Glutamatergic neuron (in vitro differentiated cells): Measurements from ENCODE around the gene SCN4A. TPM values are rescaled to one million over a fixed set of nuclear protein-coding genes. Genes with fewer than 3 reads are reported as not detected.

Experiments
- DNase-seq: peaks from one replicate; pipeline ENCODE4 v3.0.0; 2022
- H3K27ac Mint-ChIP-seq: one replicate; pipeline ENCODE4 v1.8.0; 2020; ENCODE audit warnings: mild to moderate bottlenecking, mixed read lengths, inconsistent platforms; ENCODE audit not compliant: unreplicated experiment
- H3K27me3 Mint-ChIP-seq: one replicate; pipeline ENCODE4 v1.8.0; 2020; ENCODE audit warnings: mild to moderate bottlenecking, moderate library complexity, mixed read lengths, inconsistent platforms; ENCODE audit not compliant: unreplicated experiment
- H3K36me3 Mint-ChIP-seq: one replicate; pipeline ENCODE4 v1.8.0; 2020; ENCODE audit warnings: mild to moderate bottlenecking, mixed read lengths, inconsistent platforms; ENCODE audit not compliant: unreplicated experiment
- H3K4me1 Mint-ChIP-seq: one replicate; pipeline ENCODE4 v1.8.0; 2020; ENCODE audit warnings: mild to moderate bottlenecking, low read depth, mixed read lengths, inconsistent platforms; ENCODE audit not compliant: unreplicated experiment
- H3K4me3 Mint-ChIP-seq: one replicate; pipeline ENCODE4 v1.8.0; 2020; ENCODE audit warnings: mild to moderate bottlenecking, mixed read lengths, inconsistent platforms; ENCODE audit not compliant: unreplicated experiment
- H3K9me3 Mint-ChIP-seq: one replicate; pipeline ENCODE4 v1.8.0; 2020; ENCODE audit warnings: mild to moderate bottlenecking, moderate library complexity, mixed read lengths, inconsistent platforms; ENCODE audit not compliant: unreplicated experiment
- total RNA-seq: library from RNA; stranded (reverse); fragmentation: NEBNext Ultra II Directional; extraction: Animal tissue kit (Norgen Biotek cat#: 25700); gene quantifications from one replicate; pipeline ENCODE4 v1.2.1, GENCODE V29; 2021; ENCODE audit not compliant: unreplicated experiment
- TF ChIP-seq, protein P1 (sequence below): fragments of 200-600 bp; sonication (generic); IDR thresholded peaks from one replicate; pipeline ENCODE4 v1.5.0; 2021; ENCODE audit not compliant: partially characterized antibody, unreplicated experiment

Gene SCN4A
- total RNA-seq, 1 donor from 2014 or later = 7.9 TPM

DNA sequence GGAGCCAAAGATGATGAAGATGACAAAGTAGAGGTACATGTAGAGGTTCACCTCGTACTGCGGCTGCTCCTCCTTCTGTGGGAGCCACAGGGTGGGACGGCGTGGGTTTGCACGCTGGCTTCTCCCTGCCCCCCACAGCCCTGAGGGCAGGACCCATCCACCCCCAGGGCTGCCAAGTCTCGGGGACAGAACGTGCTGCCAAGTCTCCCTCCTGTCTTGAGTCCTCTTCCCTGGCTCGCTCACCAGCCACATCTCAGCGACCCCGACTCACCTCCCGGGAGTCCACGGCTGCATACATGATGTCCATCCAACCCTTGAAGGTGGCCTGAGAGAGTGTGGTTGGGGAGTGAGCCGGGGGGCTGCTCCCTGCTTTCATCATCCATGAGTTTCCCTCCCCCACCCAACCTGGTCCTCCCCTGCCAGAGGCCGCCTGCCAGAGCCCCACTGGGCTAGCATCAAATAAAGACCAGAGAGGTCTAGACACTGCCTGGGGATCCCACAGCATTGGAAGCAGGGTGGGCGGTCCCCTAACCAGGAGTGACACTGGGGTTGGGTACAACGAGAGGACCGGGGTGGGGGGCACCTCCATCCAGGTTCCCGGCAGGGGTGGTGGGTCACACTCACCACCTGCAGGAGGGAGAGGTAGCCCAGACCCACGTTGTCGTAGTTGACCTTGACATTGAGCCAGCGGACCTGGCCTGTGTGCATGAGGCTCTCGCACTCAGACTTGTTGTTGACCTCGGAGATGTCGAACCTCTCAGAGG lies 27.8 kb downstream of the SCN4A start:
- DNase-seq = no peak
- peaks cover 6% of the 10 kb centered on the region for H3K27me3 Mint-ChIP-seq
- H3K27ac Mint-ChIP-seq = no peak overlapping the region
- H3K4me1 Mint-ChIP-seq = peaks cover 3% of the 10 kb centered on the region
- no peak overlapping the region for H3K4me3 Mint-ChIP-seq
- H3K36me3 Mint-ChIP-seq = no peaks in the 10 kb centered on the region
- peaks cover 5% of the 10 kb centered on the region for H3K9me3 Mint-ChIP-seq
- TF ChIP-seq, protein P1, sequence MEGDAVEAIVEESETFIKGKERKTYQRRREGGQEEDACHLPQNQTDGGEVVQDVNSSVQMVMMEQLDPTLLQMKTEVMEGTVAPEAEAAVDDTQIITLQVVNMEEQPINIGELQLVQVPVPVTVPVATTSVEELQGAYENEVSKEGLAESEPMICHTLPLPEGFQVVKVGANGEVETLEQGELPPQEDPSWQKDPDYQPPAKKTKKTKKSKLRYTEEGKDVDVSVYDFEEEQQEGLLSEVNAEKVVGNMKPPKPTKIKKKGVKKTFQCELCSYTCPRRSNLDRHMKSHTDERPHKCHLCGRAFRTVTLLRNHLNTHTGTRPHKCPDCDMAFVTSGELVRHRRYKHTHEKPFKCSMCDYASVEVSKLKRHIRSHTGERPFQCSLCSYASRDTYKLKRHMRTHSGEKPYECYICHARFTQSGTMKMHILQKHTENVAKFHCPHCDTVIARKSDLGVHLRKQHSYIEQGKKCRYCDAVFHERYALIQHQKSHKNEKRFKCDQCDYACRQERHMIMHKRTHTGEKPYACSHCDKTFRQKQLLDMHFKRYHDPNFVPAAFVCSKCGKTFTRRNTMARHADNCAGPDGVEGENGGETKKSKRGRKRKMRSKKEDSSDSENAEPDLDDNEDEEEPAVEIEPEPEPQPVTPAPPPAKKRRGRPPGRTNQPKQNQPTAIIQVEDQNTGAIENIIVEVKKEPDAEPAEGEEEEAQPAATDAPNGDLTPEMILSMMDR = no peak

DNA sequence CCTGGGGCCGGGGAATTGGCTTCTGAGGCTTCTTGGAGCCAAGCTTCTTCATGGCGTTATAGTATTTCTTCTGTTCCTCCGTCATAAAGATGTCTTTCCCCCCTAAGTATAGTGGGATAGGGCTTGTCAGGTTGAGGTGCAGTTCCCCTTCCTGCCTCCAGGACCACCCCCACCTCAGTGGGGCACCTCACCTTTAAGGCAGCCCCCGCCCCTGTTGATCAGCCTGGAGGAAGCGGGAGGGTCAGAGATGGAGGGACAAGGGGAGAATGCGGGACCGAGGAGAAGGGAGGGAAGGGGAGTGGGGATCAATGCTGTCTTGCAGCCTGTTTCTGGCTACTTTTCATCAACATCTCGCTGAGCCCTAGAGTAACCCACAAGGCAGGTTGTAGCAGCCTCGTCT lies 29.0 kb downstream of the SCN4A start:
- H3K4me1 Mint-ChIP-seq = peaks cover 3% of the 10 kb centered on the region
- H3K4me3 Mint-ChIP-seq = no peak overlapping the region
- H3K27me3 Mint-ChIP-seq = peaks cover 8% of the 10 kb centered on the region
- H3K9me3 Mint-ChIP-seq = peaks cover 7% of the 10 kb centered on the region
- H3K36me3 Mint-ChIP-seq = no peaks in the 10 kb centered on the region
- H3K27ac Mint-ChIP-seq = no peak overlapping the region
- TF ChIP-seq, protein P1 = peak; percentile 55
- no peak for DNase-seq

DNA sequence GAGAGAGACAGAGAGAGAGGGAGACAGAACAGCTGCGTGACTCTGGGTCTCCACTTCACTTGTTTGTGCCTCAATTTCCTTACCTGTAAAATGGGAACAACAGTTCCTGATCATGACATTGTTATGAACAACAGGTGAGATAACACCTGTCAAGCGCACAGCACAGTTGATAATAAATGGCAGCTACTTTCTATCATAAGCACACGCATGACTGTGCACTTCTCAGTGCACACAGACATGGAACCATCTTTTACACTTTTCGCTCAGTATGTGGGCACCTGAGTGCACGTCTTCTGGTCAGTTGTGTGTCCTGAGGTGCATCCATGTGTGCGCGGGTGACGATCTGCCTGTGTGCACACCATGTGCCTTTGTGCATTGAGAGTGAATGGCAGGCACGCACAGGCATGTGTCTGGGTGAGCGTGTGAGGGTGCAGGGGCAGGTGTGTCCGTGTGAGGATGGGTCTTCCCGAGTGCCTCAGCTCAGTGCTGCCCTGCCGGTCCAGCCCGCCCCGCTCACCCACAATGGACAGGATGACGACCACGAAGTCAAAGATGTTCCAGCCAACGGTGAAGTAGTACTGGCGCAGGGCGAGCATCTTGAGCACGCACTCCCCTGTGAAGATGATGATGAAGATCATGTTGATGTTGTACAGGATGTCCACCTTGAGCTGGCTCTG lies 30.3 kb downstream of the SCN4A start:
- Mint-ChIP-seq H3K27ac (no peak overlapping the region), H3K9me3 (peaks cover 7% of the 10 kb centered on the region), H3K36me3 (no peaks in the 10 kb centered on the region), H3K4me1 (peaks cover 5% of the 10 kb centered on the region), H3K27me3 (peaks cover 8% of the 10 kb centered on the region), H3K4me3 (no peak overlapping the region)
- TF ChIP-seq, protein P1 = no peak
- DNase-seq = no peak

DNA sequence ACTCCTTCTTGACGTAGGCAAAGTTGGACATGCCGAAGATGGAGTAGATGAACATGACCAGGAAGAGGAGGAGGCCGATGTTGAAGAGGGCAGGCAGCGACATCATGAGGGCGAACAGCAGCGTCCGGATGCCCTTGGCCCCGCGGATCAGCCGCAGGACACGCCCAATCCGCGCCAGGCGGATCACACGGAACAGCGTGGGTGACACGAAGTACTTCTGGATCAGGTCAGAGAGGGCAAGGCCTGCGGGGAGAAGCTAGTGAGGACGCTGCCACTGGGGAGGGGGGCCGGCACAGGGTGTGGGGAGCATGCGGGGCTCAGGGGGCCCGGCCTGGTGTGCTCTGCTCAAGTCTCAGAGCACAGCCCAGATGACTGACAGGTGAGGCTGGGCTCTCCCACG lies 31.0 kb downstream of the SCN4A start:
- Mint-ChIP-seq H3K9me3 (peaks cover 7% of the 10 kb centered on the region), H3K4me1 (peaks cover 5% of the 10 kb centered on the region), H3K4me3 (no peak overlapping the region), H3K27me3 (peaks cover 8% of the 10 kb centered on the region), H3K27ac (no peak overlapping the region), H3K36me3 (no peaks in the 10 kb centered on the region)
- TF ChIP-seq, protein P1 = no peak
- DNase-seq = no peak

DNA sequence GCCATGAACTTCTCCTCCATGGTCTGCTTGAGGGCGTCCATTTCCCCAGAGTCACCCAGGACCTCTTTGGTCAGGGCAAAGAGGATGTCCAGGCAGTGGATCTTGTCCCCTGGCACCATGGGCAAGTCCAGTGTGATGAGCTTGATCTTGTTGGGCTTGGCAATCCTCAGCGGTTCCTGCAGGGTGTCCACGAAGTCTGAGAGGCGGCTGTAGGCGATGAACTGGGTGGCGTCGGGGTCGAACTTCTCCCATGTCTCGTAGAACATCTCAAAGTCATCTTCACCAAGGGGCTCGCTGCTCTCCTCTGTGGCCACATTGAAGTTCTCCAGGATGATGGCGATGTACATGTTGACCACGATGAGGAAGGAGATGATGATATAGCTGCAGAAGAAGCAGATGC lies 31.6 kb downstream of the SCN4A start:
- peaks cover 8% of the 10 kb centered on the region for H3K27me3 Mint-ChIP-seq
- H3K4me1 Mint-ChIP-seq = peaks cover 5% of the 10 kb centered on the region
- H3K9me3 Mint-ChIP-seq = peaks cover 7% of the 10 kb centered on the region
- H3K36me3 Mint-ChIP-seq = no peaks in the 10 kb centered on the region
- DNase-seq = no peak
- TF ChIP-seq, protein P1 = no peak
- no peak overlapping the region for H3K4me3 Mint-ChIP-seq
- H3K27ac Mint-ChIP-seq = no peak overlapping the region
